Inflammatory macrophage treated with lipopolysaccharide for 1 hour (primary cell): ENCODE data around the gene CFB.
"Not testable (repeated sequence)": the region's sequence is repeated elsewhere in the genome, so short reads cannot be mapped to it uniquely, and the experiment has no call there.

ENCODE experiments used
- DNase-seq, 2 donors: peaks; one replicate each; pipeline ENCODE4 v3.0.0-alpha.2; 2020 to 2022

Gene CFB

DNA sequence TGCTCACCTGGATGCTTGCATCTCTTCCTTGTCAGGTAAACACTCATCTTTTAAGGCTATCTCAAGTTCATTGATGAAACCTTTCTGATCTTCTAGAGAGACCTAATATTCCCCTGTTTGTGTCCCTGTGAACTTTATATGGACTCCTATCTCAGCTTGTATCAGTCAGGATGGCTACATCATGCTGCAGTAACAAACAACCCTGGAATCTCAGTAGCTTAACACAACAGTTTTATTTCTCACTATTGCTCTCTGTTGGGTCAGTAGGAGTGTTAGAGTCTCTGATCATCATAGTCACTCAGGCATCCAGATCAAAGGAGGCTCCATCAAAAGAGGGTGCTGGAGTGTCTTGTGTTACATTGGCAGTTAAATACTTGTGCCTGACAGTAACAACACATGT is 30.5 kb upstream of the CFB start:
- no peak for DNase-seq

GRCh38 chr6:31915756-31916155 is 30.1 kb upstream of the CFB start:
- no peak for DNase-seq

DNA sequence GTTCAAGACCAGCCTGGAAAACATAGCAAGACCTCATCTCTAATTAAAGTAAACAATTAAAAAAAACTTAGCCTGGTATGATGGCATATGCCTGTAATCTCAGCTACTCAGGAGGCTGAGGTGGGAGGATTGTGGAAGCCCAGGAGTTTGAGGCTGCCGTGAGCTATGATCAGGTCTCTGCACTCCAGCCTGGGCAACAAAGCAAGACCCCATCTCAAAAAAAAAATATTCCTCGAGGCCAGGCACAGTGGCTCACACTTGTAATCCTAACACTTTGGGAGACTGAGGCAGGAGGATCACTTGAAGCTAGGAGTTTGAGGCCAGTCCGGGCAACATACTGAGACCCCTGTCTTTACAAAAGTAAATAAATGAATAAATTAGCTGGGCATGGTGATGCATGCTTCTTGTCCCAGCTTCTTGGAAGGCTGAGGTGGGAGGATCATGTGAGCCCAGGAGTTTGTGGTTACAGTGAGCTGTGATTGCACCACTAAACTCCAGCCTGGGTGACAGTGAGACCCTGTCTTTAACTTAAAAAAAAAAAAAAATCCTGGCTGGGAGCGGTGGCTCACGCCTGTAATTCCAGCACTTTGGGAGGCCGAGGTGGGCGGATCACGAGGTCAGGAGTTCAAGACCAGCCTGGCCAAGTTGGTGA is 27.7 kb upstream of the CFB start:
- peak; percentile 46 to 76 for DNase-seq

GRCh38 chr6:31919624-31920303 is 26.1 kb upstream of the CFB start:
- DNase-seq, result no peak

DNA sequence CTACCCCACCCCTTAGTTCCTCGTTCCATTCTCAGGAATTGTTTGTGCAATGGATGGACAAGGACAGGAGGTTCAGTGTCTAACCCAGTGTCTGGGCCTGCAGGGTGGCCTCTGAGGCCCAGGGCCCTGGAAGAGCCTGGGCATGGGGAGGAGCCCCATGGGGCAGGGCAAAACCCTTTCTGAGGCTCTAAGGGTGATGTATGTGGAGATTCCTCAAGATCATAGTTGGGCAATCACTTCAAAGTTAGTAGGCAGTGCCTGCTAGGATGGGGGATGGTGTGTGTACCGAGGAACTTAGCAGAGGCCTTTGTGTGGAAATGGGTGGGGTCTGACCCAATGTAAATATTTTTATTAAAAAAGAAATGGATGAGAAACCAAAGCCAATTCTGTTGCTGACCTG is 25.1 kb upstream of the CFB start:
- DNase-seq, result peak; percentile 89 to 91

- DNase-seq, result no peak
Observed at GRCh38 chr6:31922942-31923341, 23.0 kb upstream of the CFB start.

DNA sequence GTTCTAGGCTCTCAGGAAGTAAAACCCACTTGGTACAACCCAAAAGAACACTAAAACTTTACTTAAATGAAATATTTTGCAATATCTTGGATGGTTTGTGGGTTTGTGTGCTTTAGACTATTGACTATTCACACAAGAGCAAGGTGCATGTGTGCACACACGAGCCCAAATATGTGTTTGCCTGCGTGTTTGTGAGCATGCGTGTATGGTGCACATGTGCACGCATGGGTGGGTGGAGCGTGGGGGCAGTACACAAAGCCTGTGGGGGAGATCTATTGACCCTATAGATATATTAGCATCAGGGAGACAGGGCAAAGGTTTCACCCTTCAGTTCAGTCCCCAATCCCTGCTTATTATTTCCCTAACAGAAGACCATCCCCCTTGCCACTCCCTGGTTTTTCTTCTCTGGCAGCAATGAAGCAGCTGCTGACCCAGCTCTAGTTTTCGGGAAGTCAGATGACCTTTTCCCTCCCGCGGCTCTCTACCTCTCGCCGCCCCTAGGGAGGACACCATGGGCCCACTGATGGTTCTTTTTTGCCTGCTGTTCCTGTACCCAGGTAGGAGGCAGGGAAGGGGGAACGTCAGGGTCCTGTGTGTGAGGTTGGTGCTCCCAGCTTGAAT is 18.5 kb upstream of the CFB start, which contains the start of gene C2:
TSS of gene C2 (plus strand) at position 476 of the 621 bp plus-strand sequence. CDS start at position 512, 36 bp downstream.
- no peak for DNase-seq

DNA sequence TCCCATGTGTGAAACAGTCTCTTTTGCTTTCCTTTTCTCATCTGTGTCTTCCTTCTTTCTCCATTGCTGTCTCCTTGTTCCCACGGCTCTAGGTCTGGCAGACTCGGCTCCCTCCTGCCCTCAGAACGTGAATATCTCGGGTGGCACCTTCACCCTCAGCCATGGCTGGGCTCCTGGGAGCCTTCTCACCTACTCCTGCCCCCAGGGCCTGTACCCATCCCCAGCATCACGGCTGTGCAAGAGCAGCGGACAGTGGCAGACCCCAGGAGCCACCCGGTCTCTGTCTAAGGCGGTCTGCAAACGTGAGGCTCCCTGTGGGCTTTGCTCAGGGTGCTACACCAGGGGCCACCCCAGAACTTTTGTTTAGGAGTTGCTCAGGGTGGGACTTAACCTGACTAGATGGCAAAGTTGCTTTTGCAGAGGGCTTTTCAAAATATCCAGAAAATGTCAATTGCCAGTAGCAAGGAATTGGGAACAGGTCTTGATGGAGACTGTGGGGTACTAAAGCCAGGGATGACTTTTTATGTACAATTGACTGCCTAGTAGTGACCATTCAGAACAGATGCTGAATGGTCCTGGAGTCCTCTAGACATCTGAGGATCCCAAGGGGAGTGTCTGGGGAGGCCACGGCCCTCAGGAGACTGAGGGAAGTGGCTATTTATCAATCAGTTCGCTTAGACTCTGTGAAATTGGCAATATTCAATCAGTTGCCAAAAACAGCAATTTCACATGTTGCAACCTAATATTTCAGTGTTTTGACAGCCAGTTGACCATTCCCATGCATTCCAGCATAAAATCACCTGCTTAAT is 17.8 kb upstream of the CFB start:
- no peak for DNase-seq

- no peak for DNase-seq
Observed at GRCh38 chr6:31928672-31928939, 17.3 kb upstream of the CFB start.

DNA sequence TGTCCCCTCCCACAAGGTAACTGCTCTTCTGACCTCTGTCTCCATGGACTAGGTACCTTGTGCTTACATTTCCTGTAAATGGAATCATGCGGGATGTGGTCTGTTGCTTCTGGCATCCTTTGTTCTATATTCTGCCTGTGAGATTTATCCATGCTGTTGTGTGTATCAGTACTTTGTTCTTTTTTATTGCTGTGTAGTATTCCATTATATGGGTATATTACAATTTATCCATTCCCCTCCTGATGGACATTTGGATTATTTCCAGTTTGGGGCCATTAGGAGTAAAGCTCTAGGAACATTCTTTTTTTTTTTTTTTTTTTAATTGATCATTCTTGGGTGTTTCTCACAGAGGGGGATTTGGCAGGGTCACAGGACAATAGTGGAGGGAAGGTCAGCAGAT is 14.9 kb upstream of the CFB start:
- no peak for DNase-seq

GRCh38 chr6:31932137-31932536 is 13.8 kb upstream of the CFB start:
- not testable (repeated sequence) for DNase-seq

DNA sequence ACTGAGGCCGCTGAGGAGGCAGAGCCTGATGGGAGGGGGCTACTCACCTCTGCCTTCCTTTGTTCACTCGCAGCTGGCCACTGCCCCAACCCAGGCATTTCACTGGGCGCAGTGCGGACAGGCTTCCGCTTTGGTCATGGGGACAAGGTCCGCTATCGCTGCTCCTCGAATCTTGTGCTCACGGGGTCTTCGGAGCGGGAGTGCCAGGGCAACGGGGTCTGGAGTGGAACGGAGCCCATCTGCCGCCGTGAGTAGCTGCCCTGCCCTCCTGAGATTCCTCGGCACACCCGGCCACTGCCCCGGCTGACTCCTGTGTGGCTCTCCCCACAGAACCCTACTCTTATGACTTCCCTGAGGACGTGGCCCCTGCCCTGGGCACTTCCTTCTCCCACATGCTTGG is 12.4 kb upstream of the CFB start:
- DNase-seq, result no peak

DNA sequence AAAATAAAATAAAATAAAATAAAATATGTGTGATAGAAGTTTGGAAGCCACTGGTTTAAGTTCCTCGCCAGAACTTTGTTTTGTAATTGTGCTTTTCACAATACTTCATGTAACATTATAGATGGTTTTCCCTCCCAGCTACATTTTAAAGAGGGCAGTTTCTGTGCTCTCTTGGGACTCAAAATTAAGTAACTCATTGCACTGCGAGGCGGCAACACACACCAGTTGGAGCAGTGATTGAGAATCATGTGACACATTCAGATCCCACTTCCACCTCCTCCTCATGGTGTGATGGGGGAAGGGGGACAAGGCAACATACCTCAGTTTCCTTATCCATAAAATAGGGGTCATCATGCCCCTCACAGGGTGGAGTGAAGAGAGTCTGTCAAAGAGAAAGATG is 10.9 kb upstream of the CFB start:
- peak; percentile 31 to 56 for DNase-seq

DNA sequence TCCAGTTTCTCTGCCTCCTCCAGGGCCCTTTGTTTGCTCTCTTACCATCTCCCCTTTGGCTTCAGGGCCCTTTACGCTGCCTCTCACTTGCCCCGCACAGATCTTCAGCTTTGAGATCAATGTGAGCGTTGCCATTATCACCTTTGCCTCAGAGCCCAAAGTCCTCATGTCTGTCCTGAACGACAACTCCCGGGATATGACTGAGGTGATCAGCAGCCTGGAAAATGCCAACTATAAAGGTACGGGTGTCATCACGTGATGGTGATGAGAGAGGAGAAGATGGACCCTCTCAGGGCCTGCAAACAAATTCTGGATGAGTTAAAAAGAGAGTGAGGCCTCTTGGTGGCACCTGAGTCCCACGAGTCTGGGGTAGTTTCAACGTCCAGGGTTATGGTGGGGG is 10.1 kb upstream of the CFB start:
- no peak for DNase-seq

GRCh38 chr6:31940256-31940664 is 5.6 kb upstream of the CFB start:
- peak in 1 of 2 donors; percentile 13 for DNase-seq

- no peak for DNase-seq
Observed at GRCh38 chr6:31943742-31944141, 2.2 kb upstream of the CFB start.

DNA sequence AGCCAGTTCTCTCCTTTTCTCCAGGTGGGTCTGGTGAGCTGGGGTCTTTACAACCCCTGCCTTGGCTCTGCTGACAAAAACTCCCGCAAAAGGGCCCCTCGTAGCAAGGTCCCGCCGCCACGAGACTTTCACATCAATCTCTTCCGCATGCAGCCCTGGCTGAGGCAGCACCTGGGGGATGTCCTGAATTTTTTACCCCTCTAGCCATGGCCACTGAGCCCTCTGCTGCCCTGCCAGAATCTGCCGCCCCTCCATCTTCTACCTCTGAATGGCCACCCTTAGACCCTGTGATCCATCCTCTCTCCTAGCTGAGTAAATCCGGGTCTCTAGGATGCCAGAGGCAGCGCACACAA is 765 bp upstream of the CFB start:
- DNase-seq, result no peak

DNA sequence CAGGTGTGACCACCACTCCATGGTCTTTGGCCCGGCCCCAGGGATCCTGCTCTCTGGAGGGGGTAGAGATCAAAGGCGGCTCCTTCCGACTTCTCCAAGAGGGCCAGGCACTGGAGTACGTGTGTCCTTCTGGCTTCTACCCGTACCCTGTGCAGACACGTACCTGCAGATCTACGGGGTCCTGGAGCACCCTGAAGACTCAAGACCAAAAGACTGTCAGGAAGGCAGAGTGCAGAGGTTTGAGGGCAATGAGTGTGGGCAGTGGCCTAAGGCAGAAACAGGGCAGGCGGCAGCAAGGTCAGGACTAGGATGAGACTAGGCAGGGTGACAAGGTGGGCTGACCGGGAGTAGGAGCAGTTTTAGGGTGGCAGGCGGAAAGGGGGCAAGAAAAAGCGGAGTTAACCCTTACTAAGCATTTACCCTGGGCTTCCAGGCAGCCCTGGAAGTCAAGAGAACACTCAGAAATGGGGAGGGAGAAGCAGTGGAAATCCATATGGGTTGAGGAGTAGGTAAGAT is 533 bp downstream of the CFB start:
- DNase-seq, result no peak

DNA sequence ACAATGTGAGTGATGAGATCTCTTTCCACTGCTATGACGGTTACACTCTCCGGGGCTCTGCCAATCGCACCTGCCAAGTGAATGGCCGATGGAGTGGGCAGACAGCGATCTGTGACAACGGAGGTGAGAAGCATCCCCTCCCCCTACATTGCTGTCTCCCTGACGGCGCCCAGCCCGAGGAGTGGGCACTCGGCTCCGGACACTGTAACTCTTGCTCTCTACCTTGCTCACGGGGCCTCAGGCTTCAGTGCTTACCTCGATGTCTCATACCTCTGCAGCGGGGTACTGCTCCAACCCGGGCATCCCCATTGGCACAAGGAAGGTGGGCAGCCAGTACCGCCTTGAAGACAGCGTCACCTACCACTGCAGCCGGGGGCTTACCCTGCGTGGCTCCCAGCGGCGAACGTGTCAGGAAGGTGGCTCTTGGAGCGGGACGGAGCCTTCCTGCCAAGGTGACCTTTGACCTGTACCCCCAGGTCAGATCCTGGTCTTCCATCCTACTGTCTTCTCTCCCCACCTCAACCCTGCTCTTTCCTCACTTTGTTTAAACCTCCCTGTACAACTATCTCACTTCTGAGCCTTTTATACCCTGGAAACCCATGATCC is 1.3 kb downstream of the CFB start:
- no peak for DNase-seq

DNA sequence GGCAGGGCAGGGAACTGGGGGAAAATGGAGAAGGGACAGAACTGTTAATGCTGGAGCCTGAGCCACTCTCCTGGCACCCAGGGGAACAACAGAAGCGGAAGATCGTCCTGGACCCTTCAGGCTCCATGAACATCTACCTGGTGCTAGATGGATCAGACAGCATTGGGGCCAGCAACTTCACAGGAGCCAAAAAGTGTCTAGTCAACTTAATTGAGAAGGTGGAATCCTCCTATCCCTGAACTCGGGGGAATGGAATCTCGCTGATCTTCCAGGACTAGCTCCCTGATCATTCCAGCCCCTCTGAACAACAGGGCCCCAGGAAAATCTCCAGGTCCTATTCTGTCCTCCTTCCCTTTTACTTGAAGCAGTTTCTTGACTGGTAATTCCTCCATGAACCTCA is 2.0 kb downstream of the CFB start:
- no peak for DNase-seq

- DNase-seq, result no peak
Observed at GRCh38 chr6:31948306-31948705, 2.4 kb downstream of the CFB start.

GRCh38 chr6:31948753-31949413 is 3.0 kb downstream of the CFB start:
- peak; percentile 57 to 58 for DNase-seq
